ENCODE results near the gene SPTLC1. TPM values are rescaled to one million over a fixed set of nuclear protein-coding genes. Genes with fewer than 3 reads are reported as not detected.

SPTLC1 gene
- total and polyA plus RNA-seq, 2 experiments from 2014 or later: 54.8 to 100 TPM

DNA sequence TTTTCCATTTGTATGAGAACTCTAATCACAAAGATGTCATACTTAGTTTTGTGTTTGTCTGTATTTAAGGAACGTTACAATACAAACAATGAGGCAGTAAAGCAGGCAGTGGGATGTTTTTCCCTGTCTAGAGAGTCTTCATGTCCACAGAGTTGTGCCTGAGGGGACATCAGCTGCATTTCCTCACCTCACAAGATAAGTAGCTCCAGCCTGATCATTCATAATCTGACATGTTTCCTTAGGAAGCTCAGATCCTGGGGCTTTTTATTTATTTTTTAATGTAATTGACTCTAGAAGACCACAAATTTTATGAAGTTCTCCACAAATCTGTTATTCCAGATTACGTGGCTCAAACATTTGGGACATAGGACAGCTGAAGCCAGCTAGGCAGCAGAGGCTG lies 78.5 kb downstream of the SPTLC1 start:
- ATAC-seq: no peak
- Mint-ChIP-seq H3K36me3 (ENCODE audit: low read depth) (peaks cover 72% of the 10 kb centered on the region), H3K4me1 (no peaks in the 10 kb centered on the region), H3K4me3 (no peak overlapping the region), H3K9me3 (0 out of 3 replicates have a peak, but pooled peaks cover 2% of the 10 kb centered on the region), H3K27me3 (ENCODE audit: insufficient read depth, low read depth, poor library complexity) (peaks cover 8% of the 10 kb centered on the region), H3K27ac (no peak overlapping the region)
- H3K36me3 ChIP-seq (ENCODE audit: insufficient read depth): peaks cover 32% of the 10 kb centered on the region
- no peaks in the 10 kb centered on the region for H3F3A ChIP-seq (replicated peaks; ENCODE audit: low read depth)
- no peak for DNase-seq (ENCODE audit: low spot score)
- no peaks in the 10 kb centered on the region for H3K79me2 ChIP-seq (replicated peaks; ENCODE audit: insufficient read depth)
- peak overlapping the region; percentile 6; the same call in 1 of the 2 replicates for H3K27ac ChIP-seq (ENCODE audit: low read depth)
- no peak overlapping the region for H2AFZ ChIP-seq
- H3K4me3 ChIP-seq: no peak overlapping the region
- TF ChIP-seq, protein P1, sequence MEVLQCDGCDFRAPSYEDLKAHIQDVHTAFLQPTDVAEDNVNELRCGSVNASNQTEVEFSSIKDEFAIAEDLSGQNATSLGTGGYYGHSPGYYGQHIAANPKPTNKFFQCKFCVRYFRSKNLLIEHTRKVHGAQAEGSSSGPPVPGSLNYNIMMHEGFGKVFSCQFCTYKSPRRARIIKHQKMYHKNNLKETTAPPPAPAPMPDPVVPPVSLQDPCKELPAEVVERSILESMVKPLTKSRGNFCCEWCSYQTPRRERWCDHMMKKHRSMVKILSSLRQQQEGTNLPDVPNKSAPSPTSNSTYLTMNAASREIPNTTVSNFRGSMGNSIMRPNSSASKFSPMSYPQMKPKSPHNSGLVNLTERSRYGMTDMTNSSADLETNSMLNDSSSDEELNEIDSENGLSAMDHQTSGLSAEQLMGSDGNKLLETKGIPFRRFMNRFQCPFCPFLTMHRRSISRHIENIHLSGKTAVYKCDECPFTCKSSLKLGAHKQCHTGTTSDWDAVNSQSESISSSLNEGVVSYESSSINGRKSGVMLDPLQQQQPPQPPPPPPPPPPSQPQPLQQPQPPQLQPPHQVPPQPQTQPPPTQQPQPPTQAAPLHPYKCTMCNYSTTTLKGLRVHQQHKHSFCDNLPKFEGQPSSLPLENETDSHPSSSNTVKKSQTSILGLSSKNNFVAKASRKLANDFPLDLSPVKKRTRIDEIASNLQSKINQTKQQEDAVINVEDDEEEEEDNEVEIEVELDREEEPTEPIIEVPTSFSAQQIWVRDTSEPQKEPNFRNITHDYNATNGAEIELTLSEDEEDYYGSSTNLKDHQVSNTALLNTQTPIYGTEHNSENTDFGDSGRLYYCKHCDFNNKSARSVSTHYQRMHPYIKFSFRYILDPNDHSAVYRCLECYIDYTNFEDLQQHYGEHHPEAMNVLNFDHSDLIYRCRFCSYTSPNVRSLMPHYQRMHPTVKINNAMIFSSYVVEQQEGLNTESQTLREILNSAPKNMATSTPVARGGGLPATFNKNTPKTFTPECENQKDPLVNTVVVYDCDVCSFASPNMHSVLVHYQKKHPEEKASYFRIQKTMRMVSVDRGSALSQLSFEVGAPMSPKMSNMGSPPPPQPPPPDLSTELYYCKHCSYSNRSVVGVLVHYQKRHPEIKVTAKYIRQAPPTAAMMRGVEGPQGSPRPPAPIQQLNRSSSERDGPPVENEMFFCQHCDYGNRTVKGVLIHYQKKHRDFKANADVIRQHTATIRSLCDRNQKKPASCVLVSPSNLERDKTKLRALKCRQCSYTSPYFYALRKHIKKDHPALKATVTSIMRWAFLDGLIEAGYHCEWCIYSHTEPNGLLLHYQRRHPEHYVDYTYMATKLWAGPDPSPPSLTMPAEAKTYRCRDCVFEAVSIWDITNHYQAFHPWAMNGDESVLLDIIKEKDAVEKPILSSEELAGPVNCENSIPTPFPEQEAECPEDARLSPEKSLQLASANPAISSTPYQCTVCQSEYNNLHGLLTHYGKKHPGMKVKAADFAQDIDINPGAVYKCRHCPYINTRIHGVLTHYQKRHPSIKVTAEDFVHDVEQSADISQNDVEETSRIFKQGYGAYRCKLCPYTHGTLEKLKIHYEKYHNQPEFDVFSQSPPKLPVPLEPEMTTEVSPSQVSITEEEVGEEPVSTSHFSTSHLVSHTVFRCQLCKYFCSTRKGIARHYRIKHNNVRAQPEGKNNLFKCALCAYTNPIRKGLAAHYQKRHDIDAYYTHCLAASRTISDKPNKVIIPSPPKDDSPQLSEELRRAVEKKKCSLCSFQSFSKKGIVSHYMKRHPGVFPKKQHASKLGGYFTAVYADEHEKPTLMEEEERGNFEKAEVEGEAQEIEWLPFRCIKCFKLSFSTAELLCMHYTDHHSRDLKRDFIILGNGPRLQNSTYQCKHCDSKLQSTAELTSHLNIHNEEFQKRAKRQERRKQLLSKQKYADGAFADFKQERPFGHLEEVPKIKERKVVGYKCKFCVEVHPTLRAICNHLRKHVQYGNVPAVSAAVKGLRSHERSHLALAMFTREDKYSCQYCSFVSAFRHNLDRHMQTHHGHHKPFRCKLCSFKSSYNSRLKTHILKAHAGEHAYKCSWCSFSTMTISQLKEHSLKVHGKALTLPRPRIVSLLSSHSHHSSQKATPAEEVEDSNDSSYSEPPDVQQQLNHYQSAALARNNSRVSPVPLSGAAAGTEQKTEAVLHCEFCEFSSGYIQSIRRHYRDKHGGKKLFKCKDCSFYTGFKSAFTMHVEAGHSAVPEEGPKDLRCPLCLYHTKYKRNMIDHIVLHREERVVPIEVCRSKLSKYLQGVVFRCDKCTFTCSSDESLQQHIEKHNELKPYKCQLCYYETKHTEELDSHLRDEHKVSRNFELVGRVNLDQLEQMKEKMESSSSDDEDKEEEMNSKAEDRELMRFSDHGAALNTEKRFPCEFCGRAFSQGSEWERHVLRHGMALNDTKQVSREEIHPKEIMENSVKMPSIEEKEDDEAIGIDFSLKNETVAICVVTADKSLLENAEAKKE (CRISPR knock-in tag; IDR thresholded peaks at IDR 0.05): no peak
- TF ChIP-seq, protein P2, sequence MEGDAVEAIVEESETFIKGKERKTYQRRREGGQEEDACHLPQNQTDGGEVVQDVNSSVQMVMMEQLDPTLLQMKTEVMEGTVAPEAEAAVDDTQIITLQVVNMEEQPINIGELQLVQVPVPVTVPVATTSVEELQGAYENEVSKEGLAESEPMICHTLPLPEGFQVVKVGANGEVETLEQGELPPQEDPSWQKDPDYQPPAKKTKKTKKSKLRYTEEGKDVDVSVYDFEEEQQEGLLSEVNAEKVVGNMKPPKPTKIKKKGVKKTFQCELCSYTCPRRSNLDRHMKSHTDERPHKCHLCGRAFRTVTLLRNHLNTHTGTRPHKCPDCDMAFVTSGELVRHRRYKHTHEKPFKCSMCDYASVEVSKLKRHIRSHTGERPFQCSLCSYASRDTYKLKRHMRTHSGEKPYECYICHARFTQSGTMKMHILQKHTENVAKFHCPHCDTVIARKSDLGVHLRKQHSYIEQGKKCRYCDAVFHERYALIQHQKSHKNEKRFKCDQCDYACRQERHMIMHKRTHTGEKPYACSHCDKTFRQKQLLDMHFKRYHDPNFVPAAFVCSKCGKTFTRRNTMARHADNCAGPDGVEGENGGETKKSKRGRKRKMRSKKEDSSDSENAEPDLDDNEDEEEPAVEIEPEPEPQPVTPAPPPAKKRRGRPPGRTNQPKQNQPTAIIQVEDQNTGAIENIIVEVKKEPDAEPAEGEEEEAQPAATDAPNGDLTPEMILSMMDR (conservative IDR thresholded peaks at IDR 0.05; ENCODE audit: low read depth in 2 of 2): no peak
- TF ChIP-seq, protein P3, sequence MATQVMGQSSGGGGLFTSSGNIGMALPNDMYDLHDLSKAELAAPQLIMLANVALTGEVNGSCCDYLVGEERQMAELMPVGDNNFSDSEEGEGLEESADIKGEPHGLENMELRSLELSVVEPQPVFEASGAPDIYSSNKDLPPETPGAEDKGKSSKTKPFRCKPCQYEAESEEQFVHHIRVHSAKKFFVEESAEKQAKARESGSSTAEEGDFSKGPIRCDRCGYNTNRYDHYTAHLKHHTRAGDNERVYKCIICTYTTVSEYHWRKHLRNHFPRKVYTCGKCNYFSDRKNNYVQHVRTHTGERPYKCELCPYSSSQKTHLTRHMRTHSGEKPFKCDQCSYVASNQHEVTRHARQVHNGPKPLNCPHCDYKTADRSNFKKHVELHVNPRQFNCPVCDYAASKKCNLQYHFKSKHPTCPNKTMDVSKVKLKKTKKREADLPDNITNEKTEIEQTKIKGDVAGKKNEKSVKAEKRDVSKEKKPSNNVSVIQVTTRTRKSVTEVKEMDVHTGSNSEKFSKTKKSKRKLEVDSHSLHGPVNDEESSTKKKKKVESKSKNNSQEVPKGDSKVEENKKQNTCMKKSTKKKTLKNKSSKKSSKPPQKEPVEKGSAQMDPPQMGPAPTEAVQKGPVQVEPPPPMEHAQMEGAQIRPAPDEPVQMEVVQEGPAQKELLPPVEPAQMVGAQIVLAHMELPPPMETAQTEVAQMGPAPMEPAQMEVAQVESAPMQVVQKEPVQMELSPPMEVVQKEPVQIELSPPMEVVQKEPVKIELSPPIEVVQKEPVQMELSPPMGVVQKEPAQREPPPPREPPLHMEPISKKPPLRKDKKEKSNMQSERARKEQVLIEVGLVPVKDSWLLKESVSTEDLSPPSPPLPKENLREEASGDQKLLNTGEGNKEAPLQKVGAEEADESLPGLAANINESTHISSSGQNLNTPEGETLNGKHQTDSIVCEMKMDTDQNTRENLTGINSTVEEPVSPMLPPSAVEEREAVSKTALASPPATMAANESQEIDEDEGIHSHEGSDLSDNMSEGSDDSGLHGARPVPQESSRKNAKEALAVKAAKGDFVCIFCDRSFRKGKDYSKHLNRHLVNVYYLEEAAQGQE (IDR thresholded peaks at IDR 0.05; ENCODE audit: unreplicated experiment): no peak
- TF ChIP-seq ZNF114 (CRISPR knock-in tag; IDR thresholded peaks at IDR 0.05) (no peak), STAT1 (IDR thresholded peaks at IDR 0.05; ENCODE audit: unreplicated experiment) (no peak), EZH2 (IDR thresholded peaks at IDR 0.05; ENCODE audit: low read depth, unreplicated experiment) (no peak), POLR2AphosphoS5 (IDR thresholded peaks at IDR 0.05; ENCODE audit: low read depth) (no peak)
- no peaks in the 10 kb centered on the region for H3K9me2 ChIP-seq (ENCODE audit: insufficient read depth)
- no peaks in the 10 kb centered on the region for H3K4me1 ChIP-seq (ENCODE audit: insufficient read depth)
- no peaks in the 10 kb centered on the region; the same call in 1 of the 2 replicates for H4K20me1 ChIP-seq (replicated peaks; ENCODE audit: insufficient read depth)
- no peaks in the 10 kb centered on the region for H3K27me3 ChIP-seq (ENCODE audit: insufficient read depth)
- no peak overlapping the region for H3K4me2 ChIP-seq
